NCI-H1092 treated with DMSO at 0.1 percent for 48 hours (cell line): ENCODE measurements around the gene GPD2.
"Not testable (repeated sequence)": the region's sequence is repeated elsewhere in the genome, so short reads cannot be mapped to it uniquely, and the experiment has no call there.

Experiments used
- DNase-seq: peaks from one replicate; lab custom pipeline; 2025; lab: John Stamatoyannopoulos, UW

GPD2 gene

DNA sequence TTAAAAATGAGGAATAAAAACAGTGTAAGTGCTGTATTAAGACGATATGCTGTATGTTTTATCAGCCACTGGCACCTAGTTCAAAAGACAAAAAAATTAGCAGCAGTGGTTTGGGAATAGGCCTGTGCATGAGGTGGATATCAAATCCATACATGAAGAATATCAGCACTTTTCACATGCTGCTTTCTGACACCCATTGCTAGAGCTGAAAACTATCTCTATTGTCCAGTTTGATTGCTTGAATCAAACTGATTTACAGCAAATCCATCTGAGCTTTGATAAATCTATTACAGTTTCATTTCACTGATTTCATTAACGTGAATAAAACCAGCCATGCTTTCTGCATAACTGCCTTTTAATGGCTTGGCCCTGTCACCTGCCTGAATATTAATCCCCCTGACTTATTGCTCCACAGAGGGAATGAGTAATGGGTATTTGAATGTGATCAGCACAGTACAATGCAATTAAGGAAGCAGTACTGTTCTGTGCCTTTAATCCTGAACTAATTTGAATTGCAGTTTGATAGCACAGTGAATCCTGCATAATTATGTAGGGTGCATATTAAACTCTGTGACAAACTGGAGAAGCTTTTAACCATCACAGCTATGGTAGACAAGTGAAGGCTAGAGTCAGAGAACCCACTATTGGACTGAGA, 154.0 kb downstream of the GPD2 start:
- no peak for DNase-seq

DNA sequence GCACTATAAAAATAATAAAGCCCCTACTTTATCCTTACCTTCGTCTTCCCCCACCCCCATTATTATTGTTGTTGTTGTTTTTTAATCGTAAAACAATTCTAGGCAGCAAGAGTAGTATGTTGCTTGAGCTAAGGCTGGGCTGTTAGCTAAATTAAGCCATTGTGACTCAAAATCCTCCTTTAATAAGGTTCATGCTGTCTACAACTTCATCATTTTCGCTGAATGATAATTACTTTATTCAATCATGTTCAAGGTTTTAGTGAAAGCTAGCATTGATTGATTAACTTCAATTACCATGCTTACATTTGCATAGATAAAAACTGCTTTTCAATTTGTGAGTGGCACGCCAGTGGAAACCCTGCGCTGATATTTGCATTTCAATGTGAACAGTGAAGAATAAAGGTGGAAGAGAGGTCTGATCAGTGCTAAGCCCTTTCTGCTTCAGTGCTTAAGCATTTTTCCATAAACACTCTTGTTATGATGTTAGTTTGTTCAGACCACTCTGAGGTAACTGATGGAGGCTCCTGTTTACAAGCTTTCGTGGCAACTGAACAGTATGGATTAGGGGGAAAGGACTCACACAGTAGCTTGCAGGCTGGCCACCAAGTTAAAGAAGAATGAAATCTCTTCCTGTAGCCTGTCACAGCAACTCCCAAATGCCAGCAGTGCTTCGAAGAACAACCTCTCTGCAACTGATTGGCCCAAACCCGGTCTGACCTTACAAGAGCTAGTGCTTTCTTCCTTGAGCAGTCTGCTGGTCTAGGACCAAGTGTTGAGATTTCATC, 156.8 kb downstream of the GPD2 start:
- no peak for DNase-seq

DNA sequence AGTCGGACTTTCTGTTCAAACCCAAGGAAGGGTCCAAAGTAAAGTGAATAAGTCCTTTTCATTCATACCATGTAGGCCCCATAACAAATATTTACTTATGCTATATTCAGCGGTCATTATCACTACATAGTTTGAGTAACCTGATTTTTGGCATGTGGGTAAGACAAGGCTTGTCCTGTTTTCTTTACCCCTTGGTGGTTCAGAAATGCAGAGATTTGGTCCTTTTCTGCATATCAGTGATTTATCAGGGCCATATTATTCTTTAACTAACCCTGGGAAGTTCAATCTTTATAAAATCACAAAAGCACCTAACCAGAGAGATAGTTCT, 157.4 kb downstream of the GPD2 start:
- no peak for DNase-seq

DNA sequence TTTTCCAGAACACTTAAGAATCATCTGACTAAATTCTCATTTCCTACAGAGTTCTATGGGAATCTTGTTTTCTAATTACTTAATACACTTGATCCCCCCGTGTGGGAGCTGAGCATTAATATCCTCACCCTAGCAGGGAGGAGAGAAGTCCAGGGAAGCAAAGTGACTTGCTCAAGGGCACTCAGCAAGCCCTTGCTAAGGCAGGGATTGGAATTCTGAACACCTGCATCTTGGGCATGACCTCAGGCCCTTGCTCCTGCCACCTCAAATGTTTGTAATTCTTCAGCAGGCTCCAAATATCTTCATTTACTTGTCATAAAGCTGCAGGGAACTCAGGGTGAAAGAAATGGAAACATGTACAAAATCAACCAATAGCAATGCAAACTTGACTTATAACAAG, 162.4 kb downstream of the GPD2 start:
- no peak for DNase-seq

DNA sequence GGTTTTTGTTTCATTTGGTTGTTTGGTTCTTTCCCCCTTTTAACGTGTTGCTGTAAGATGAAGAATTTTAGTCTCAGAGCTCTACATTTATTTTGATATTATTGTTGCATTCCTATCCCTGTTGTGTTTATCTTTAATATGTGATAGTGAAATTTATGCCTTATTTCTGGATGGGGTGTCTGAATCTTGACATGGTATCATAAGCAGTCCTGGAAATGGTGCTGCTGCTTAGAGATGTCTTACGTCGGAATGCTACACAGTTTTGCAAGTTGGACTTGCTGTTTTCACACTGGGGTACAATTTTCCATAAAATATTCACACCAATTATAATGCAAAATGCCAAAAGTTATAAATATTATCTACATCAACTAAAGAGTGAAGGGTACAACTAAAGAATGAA, 164.0 kb downstream of the GPD2 start:
- DNase-seq = no peak

DNA sequence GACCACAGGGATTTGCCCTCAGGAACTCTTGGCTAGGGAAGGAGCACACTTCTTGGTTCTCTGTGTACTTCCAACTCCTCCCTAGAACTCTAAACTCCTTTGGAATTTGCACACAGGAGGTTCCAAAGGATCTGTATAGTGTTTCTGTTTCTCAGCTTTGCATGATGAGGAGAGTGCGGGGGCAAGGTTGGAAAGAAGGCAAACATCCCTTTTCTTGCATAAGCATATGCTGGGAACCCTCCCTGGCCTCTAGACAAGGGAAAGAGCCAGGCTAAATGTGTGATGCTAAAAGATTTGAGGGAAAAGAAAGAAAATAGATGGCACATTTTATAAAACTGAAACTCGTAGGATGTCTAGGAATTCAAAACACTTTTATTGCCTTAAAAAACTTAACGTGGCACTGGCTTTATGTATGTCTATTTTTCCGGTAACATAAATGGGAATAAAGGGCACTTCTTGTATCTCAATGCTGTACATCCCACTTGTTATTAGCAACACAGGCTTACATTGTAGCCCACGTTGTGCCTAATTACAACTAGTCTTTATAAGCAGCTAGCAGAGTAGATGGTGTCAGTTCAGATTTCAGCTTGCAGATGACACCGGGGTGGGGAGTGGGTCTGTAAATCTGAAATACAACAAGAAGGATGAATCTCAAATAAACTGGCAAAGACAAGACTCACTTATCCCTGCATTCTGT, 165.8 kb downstream of the GPD2 start:
- DNase-seq = no peak

DNA sequence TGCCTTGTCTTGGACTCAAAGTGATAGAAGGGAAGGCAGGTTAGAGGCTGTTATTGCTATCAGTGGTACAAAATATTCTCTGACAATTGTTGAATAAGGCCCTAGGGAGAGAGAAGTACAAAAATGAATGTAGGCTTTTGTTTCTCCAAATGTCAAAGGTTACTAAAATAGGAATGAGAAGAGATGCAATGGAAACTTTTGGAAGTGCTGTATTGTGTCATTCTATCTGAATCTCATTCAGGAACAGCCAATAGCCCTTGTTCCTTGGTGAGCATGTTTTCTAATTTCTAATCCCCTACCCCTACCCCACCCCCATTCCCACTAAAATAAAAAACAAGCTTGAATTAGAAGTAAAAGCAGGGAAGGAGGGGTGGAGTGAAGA, 166.4 kb downstream of the GPD2 start:
- DNase-seq = no peak

DNA sequence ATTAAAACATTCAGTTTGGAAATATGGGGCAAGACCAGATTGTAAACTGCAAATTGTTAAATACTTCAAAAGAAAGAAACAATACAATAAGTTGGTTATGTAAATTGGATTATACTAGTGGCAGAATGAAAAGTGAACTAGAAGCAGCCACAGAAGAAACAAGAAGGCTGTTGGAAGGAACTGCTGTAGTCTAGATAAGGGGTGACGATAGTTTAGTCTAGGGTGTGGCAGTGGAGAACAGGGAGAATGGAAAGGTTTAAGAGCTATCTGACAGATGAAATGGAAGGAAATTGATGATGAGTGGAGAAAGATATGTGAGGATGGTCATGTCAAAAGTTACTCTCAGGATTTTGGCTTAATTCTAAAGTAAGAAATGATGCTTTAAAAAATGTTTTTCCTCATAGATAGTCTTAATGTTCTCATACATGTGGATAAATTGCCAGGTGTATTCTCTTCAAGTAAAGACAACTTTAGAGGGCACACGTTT, 179.7 kb downstream of the GPD2 start:
- no peak for DNase-seq

DNA sequence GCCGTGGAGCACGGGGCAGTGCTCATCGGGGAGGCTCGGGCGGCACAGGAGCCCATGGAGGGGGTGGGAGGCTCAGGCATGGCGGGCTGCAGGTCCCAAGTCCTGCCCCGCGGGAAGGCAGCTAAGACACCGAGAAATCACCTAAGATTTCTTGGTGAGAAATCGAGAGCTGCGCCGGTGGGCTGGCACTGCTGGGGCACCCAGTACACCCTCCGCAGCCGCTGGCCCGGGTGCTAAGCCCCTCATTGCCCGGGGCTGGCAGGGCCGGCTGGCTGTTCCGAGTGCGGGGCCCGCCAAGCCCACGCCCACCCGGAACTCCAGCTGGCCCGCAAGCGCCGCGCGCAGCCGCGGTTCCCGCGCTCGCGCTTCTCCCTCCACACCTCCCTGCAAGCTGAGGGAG, 181.9 kb downstream of the GPD2 start:
- DNase-seq = not testable (repeated sequence)

DNA sequence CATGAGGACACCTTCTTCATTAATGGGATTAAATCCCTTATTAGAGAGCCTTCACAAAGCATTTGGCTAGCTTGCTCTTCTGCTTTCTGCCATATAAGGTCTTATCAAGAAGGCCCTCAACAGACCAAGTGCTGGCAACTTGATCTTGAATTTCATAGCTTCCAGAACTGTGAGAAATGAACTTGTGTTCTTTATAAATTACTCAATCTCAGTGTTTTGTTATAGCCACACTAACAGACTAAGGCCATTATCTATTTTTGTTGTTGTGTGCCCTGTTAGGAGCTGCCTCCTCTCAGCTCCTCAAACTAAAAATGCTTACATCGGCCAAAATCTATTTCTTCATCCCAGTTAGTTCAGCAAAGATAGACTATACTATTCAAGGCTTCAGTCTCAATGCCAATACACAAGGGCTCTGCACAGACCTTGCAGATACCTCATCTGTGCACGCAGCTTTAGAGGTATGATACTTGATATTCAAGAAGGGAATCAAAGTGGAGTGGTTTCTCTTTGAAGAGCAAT, 182.9 kb downstream of the GPD2 start:
- no peak for DNase-seq

DNA sequence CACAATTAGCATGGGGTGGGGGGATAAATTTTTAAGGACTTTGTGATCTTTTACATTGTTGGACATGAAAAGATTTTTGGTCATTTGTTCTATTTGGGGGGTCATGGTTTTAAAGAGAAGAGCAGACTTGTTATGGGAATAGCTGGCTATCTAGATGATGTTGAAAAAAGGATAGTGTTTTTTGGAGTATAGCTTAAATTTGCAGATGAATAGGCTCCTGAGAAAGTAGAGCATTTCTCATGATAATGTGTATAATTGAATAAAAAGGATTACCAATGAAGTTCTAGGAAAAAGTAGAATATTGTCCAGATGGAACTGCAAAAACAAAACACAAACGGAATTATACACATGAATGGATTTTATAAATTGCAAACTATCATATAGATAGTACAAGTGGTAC, 186.3 kb downstream of the GPD2 start:
- no peak for DNase-seq

DNA sequence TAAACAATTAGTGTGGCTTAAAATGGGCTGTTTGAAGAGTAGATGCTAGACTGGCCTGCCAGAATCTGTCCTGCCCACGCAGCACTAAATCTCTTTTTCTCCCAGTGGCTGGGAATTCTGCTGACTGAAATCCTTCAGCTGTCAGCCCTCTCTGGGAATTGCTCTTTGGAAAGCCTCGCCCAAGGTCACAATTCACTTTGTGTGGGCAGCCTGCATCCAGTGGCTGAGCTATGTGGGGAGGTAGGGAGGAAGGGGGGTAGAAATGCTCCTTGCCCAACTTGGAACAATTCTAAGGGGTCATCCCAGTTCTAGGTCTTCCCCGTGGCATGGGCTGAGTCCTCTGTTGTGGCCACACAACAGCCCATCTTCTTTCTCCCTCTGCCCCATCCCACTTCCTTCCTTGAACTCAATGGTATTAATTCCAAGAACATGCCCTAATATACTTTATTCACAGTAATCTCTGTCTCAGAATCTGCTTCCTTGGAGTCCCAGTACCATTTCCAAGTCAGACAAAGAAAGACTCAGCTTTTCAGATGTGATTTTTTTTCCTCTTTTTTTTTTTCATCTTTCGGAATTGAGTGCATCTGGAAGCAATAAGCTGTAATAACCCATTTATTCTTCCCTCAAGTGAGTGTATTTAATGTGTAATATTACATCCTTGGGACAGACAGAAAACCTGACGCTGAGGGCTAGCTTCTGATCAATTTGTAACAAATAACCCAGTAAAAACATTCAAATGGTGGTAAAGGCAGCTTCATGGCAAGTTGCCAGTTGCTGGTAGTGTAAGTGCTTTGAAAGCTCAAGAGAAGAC, 189.4 kb downstream of the GPD2 start:
- DNase-seq = no peak

DNA sequence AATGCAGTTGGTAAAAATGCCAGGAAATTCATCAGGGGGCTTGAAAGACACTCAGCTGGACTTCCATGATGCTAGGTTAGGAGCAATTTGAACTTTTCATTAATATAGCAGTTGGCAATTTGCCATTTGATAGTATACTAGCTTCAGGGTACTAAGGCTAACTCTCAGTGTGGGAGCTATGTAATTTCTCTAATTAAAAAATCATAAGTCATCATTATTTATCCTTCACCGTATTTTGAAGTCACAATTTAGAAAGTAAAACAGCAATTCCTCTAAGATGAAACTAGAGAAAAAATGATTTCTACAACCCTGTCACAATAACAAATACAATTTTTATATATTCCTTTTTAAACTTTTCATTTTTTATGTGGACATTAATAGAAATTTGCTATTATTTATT, 190.8 kb downstream of the GPD2 start:
- DNase-seq = no peak

DNA sequence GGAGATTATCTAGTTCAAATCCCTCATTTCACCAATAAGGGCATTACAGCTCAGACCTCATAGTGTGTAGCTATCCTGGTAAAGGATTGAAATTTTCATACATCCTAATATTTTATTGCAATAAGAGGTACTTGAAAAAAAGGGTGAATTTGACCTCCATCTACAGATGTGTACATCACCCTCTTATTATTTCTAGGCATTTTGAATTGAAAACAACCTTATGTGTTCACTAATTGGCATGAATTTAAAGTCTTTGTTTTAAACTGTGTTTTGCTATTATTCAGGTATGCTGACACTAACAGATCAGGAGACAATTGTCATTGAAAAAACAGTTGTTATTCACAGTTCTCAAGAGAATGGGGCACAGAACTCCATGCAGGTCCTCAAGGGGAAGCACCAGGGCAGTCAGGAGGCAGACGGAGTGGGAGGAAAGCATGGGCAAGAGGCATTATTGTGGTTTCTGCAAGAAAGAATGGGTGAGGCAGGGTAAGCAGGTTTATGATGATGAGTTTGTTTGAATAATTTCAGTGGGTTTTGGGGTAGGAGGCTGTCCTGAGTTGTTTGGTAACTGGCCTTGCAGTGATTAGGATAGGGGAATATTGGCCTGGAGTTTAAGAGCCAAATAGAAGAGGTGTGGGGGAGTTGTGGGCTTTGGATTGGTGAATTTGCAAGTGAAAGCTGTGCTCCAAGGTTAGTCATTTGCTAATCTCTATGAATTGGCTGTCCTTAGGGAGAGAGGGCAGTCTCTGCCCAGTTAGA, 194.6 kb downstream of the GPD2 start:
- no peak for DNase-seq

DNA sequence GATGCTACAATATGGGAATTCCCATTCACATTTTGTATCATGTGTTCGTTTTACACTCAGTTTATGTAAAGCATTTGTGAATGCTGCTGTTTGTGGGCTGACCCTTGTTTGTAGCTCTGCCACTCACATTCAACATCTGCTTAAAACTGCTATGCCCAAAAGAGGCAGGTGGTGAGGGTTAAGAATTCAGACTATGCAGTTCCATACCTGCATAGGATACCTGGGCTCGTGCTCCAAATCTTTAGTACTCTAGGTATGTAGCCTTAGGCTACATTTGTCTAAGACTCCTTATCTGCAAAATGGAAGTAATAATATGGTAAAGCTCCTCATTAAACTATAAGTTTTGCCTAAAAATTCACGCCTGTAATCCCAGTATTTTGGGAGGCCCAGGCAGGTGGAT, 199.5 kb downstream of the GPD2 start:
- DNase-seq = no peak
